RWPE1 (cell line): ENCODE results near the gene STK17B.
A peak's percentile ranks its signal among the peaks of the same experiment; 100 is the strongest.

Source experiments
- CTCF ChIA-PET: fragments of 350-600 bp; sonication (Branson Sonifier 250); formaldehyde crosslinking; extraction: SDS; loops from one replicate; lab custom pipeline; 2021; lab: Yijun Ruan, JAX
- POLR2A ChIA-PET: fragments of 400-600 bp; formaldehyde crosslinking; extraction: SDS; loops from one replicate; lab custom pipeline; 2020; ENCODE audit warnings: antibody characterized with exemption; ENCODE audit not compliant: low non-redundant PET; lab: Yijun Ruan, JAX
- DNase-seq: peaks from one replicate; pipeline ENCODE4 v3.0.0; 2012; ENCODE audit warnings: low spot score
- H3K27ac ChIP-seq: fragments of 450-650 bp; 2 replicates; pipeline ENCODE4 v1.5.1; 2017
- TF ChIP-seq, protein P1 (sequence below): fragments of 450-650 bp; conservative IDR thresholded peaks from 2 replicates; pipeline ENCODE4 v1.5.1; 2017; ENCODE audit warnings: low read depth, mild to moderate bottlenecking

STK17B gene

DNA sequence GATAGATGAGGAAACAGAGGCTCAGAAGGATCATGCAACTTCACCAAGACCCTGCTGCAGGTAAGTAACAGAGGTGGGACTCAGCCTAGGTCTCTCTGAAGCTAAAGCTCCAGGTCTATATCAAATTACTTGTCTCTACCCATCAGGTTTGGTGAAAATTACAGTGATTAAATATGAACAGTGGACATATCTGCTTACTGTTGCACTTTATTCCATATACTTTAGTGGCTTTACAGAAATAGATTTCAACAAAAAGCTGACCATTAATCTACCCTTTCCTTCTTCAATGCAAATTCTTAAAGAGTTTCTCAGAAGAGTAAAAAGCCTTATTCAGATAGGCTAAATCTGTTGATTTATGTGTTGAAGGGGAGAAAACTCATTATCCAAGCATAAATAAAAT lies 42.8 kb upstream of the STK17B start:
- H3K27ac ChIP-seq, result no peak overlapping the region
- POLR2A ChIA-PET, result no interaction called here
- CTCF ChIA-PET, result no interaction called here
- TF ChIP-seq, protein P1, sequence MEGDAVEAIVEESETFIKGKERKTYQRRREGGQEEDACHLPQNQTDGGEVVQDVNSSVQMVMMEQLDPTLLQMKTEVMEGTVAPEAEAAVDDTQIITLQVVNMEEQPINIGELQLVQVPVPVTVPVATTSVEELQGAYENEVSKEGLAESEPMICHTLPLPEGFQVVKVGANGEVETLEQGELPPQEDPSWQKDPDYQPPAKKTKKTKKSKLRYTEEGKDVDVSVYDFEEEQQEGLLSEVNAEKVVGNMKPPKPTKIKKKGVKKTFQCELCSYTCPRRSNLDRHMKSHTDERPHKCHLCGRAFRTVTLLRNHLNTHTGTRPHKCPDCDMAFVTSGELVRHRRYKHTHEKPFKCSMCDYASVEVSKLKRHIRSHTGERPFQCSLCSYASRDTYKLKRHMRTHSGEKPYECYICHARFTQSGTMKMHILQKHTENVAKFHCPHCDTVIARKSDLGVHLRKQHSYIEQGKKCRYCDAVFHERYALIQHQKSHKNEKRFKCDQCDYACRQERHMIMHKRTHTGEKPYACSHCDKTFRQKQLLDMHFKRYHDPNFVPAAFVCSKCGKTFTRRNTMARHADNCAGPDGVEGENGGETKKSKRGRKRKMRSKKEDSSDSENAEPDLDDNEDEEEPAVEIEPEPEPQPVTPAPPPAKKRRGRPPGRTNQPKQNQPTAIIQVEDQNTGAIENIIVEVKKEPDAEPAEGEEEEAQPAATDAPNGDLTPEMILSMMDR, result no peak
- no peak for DNase-seq

DNA sequence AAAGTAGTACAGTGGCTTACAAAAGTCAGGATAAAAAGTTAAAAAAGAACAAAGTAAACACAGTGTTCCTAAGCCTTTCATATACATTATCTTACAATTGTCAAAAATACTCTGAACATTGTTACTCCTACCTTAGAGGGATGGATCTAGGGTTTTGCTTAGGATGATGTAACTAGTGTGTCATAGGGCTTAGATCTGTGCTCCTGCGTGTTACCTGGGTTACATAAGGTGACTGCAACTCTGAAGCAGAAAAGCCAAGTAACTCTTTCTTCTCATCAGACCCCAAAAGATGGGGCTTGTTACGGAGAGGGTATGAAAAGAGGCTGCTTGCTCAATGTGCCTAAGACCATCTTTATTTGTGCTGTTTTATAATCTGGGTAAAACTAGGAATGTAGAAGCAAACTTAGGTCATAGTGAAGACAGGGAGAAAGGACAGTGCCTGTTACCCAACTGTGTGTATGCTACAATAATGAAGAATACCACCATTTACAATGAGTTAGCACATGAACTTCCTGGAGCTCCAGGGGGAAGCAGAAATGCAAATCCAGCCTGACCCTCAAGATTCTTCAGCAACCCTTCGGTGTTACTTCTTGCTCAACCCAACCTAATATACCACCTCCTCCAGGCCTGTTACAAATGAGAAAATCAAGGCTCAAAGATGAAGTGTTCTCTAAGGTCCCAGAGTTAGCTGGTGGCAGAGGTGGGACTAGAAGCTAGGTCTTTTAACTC lies 42.0 kb upstream of the STK17B start:
- TF ChIP-seq, protein P1, result no peak
- H3K27ac ChIP-seq, result no peak overlapping the region
- ChIA-PET POLR2A (no interaction called here), CTCF (no interaction called here)
- no peak for DNase-seq

DNA sequence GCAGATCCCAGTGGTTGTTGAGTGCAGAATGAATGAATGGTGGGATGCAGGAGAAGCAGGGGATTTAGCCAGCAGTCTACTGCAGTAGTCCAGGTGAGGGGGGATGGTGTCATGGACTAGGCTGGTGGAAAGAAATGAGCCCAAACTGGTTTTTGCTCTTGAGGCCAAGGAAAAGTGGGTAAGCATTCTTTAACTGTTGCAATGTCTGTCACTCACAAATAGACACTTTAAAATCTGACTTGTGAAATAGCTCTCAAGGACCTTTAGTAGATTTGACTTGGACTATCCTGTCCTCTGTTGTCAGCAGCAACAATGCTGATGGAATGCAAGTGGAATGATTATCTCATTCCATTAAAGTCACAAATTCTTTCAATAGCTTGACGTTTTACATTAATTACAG lies 37.5 kb upstream of the STK17B start:
- ChIA-PET CTCF (interaction anchor here (0.6 kb wide), 1 partner anchor 10 kb away, joined by 3 read pairs; no protein-coding TSS in a partner anchor), POLR2A (no interaction called here)
- H3K27ac ChIP-seq, result no peak overlapping the region
- no peak for DNase-seq
- TF ChIP-seq, protein P1, result no peak

DNA sequence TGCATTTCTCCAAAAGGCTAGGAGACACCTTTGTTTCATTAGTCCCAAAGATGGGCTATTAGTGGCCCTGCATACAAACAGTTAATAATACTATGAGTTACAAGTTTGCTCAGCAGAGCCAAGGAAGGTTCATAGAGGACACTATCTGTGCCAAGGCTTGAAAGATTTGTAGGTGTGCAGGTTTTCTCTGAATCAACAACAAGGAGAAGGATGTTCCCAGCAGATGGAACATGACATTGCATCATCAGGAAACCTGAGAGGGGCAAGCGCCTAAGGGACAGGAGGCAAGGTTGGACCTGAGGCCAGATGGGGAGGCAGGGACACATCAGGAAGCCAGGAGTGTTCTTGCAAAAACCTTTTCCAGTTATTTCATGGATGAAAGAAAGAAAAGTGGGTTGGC lies 35.4 kb upstream of the STK17B start:
- peak overlapping the region; percentile 53 for H3K27ac ChIP-seq
- ChIA-PET POLR2A (no interaction called here), CTCF (no interaction called here)
- TF ChIP-seq, protein P1, result no peak
- DNase-seq, result no peak

DNA sequence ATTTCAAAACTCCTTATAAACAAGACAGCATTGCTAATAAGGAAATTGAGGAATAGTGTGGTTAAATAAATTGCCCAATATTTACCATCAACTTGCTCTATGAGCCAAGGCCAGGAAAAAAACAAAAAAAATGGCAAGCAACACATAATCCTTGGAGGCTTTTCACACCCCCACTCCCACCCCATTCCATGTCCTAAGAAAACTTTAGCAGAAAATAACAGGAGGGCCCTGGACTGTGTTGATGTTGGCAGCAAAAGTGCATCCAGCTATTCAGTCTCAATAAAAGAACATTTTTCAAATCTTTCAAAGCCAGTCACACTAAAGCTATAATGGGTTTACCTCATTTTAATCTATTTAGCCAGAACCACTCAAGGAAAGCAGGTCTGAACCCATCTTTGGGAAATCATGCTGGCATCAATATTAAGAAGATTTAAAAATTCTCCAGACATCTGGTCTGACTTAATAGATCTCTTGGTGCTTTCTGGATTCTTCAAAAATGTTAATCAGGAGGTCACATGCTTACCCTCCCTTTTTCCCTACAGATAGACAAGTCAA lies 34.6 kb upstream of the STK17B start:
- ChIA-PET POLR2A (no interaction called here), CTCF (no interaction called here)
- TF ChIP-seq, protein P1, result no peak
- no peak for DNase-seq
- no peak overlapping the region for H3K27ac ChIP-seq

DNA sequence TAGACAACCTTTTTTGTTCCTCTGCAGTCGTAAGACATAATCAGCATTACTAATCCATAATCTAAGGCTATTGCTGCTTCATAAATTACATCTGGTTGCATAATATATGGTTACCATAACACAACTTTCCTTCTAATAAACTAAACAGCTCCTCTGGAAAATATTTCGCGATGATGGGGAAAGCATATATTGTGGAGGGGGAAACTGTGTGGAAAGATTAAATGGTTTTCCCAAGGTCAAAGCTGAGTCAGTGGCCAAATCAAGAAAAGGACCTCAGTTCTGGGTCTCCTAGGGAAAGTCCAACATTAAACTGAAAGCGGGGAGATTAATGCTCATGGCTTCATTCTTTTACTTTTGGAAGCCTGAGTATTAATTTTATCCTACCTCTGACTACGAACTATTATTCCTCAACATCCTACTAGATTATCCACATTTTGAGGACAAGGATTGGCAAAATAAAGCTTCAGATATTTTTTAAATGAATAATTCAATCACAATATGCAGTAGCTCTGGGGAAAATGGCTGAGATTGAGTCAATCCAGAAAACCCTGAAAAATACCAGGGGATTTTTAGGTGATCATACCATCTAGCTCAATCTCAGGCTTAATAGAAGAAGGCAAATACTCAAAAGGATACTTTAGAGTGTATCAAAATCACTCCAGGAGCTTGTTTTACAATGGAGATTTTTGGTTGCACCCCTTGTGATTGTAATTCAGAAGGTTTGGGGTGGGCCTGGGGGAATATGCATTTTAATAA lies 33.8 kb upstream of the STK17B start:
- CTCF ChIA-PET, result no interaction called here
- DNase-seq, result no peak
- TF ChIP-seq, protein P1, result no peak
- H3K27ac ChIP-seq, result no peak overlapping the region
- POLR2A ChIA-PET, result no interaction called here
